ENCODE data around the gene LMAN2. TPM values are rescaled to one million over a fixed set of nuclear protein-coding genes. Genes with fewer than 3 reads are reported as not detected.

LMAN2 gene
- total RNA-seq, 1 donor from 2014 or later: 75.6 TPM

DNA sequence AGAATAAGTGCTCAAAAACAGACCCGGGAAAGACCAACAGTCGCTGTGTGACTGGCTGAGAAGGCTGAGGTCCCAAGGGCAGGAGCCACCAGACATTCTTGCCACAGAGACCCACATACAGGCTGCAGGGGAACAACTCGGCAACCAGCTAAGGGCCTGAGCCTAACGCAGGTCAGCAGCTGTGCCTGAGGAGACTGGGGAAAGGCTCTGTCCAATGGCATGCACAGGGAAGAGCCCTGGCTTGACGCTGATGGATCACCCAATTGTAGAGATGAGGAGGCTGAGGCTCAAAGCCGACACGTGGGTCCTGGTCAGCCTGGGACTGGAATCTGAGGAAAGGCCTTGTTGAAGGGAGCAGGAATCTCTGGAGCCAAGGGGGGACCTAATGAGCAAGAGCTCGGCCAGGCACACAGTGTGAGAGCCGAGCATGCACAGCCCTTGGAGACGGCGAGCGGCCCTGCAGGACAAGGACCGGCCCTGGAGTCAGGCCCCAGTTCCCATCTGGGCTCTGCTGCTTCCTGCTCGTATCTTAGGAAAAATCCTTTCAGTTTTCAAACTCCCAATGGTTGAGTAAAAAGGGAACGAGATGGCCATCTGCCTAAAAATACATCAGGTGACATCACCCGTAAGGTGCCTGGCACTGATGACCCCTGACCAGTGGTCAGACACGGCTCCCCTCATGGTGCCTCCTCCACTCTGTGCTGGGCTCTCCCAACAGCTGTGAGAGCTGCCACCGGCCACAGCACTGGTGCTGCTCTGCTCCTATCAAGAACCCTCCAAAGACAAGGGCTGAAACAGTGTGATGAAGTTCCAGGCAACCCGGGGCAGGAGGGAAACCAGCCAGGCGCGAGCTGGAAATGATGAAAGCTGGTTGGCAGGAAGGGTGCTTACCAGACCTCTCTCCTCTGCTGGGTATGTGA lies 16.4 kb downstream of the LMAN2 start:
- no peak for DNase-seq
- H3K4me1 Mint-ChIP-seq (ENCODE audit: low read depth, unreplicated experiment): peaks cover 22% of the 10 kb centered on the region
- peaks cover 5% of the 10 kb centered on the region for H3K36me3 Mint-ChIP-seq (ENCODE audit: unreplicated experiment)
- no peak overlapping the region for H3K27ac Mint-ChIP-seq (ENCODE audit: unreplicated experiment)
- TF ChIP-seq, protein P1, sequence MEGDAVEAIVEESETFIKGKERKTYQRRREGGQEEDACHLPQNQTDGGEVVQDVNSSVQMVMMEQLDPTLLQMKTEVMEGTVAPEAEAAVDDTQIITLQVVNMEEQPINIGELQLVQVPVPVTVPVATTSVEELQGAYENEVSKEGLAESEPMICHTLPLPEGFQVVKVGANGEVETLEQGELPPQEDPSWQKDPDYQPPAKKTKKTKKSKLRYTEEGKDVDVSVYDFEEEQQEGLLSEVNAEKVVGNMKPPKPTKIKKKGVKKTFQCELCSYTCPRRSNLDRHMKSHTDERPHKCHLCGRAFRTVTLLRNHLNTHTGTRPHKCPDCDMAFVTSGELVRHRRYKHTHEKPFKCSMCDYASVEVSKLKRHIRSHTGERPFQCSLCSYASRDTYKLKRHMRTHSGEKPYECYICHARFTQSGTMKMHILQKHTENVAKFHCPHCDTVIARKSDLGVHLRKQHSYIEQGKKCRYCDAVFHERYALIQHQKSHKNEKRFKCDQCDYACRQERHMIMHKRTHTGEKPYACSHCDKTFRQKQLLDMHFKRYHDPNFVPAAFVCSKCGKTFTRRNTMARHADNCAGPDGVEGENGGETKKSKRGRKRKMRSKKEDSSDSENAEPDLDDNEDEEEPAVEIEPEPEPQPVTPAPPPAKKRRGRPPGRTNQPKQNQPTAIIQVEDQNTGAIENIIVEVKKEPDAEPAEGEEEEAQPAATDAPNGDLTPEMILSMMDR (IDR thresholded peaks at IDR 0.05; ENCODE audit: partially characterized antibody, unreplicated experiment): no peak
- H3K4me3 Mint-ChIP-seq (ENCODE audit: unreplicated experiment): no peak overlapping the region
- H3K9me3 Mint-ChIP-seq (ENCODE audit: unreplicated experiment): peaks cover 9% of the 10 kb centered on the region
- peaks cover 12% of the 10 kb centered on the region for H3K27me3 Mint-ChIP-seq (ENCODE audit: unreplicated experiment)

DNA sequence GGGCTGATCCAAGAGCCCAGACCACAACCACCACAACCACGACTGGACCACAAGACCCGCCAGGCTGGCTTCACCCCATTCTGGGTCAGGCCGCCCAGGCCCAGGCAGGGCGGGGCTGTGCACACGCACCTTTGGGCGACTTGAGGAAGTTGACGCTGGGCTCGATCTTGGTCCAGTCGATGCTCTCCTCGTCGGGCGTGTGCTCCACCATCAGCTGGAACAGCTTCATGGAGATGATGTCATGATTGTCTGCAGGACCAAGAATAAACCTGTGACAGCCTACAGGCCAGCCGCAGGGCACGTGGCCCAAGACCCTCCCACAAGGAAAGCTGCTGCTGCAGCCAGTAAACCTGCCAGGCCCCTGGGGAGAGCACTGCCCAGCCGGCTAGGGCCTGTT lies 17.3 kb downstream of the LMAN2 start:
- TF ChIP-seq, protein P1 (IDR thresholded peaks at IDR 0.05; ENCODE audit: partially characterized antibody, unreplicated experiment): no peak
- H3K27ac Mint-ChIP-seq (ENCODE audit: unreplicated experiment): peak overlapping the region; percentile 68
- H3K36me3 Mint-ChIP-seq (ENCODE audit: unreplicated experiment): peaks cover 5% of the 10 kb centered on the region
- peaks cover 22% of the 10 kb centered on the region for H3K4me1 Mint-ChIP-seq (ENCODE audit: low read depth, unreplicated experiment)
- DNase-seq: no peak
- peak overlapping the region; percentile 59 for H3K4me3 Mint-ChIP-seq (ENCODE audit: unreplicated experiment)
- H3K9me3 Mint-ChIP-seq (ENCODE audit: unreplicated experiment): peaks cover 7% of the 10 kb centered on the region
- peaks cover 12% of the 10 kb centered on the region for H3K27me3 Mint-ChIP-seq (ENCODE audit: unreplicated experiment)

DNA sequence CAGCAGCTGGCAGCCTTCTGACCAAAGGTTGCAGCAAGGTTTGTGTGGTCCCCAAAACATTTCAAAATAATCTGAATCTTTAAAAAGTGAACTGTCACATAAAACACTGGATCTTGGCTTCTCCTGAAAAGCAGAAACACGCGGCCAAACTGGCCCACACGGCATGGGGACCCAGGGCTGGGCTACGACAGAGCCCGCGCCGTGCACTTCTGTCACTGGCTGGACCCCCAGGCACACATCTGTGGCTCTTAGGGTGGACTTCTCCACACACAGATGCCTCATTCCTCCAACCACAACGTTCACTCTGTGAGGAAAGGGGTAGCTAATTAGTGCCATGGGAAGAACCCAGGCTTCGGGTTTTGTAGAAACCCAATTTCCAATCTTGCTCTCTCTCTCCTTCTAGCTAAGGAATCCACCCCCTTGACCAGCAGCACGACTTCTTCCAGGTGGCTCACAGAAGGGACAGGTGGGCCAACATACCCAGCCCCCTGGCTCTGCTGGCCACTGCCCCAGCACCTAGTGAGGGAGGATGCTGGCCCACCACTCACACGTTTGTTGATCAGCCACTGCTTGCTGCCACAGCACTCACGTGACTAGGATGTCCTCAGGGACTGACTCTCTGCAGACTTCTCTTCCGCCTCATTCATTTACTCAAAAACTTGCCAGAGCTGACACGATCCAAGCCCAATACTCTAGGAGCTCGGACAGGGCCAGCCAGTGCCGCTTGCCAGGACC lies 17.9 kb downstream of the LMAN2 start:
- H3K4me1 Mint-ChIP-seq (ENCODE audit: low read depth, unreplicated experiment): peaks cover 22% of the 10 kb centered on the region
- no peak for DNase-seq
- TF ChIP-seq, protein P1 (IDR thresholded peaks at IDR 0.05; ENCODE audit: partially characterized antibody, unreplicated experiment): no peak
- peaks cover 7% of the 10 kb centered on the region for H3K9me3 Mint-ChIP-seq (ENCODE audit: unreplicated experiment)
- H3K36me3 Mint-ChIP-seq (ENCODE audit: unreplicated experiment): peaks cover 5% of the 10 kb centered on the region
- peak overlapping the region; percentile 59 for H3K4me3 Mint-ChIP-seq (ENCODE audit: unreplicated experiment)
- peaks cover 12% of the 10 kb centered on the region for H3K27me3 Mint-ChIP-seq (ENCODE audit: unreplicated experiment)
- H3K27ac Mint-ChIP-seq (ENCODE audit: unreplicated experiment): peak overlapping the region; percentile 68

DNA sequence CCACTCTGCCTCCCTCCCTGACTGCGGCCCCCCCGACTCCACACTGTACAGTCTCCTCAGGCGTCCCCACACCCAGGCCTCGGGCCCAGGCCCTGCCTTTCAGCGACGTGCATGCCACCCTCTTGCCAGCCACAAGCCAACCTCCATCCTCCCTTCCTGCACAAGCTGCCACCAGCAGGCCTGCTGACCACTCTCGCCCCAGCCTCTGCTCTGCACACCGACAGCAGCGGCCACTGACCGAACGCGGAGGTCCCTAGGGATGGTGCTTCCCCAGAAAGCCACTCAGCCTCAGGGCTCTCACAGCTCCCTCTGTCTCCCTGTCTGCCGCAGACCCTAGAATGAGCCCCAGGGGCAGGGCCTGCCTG lies 18.6 kb downstream of the LMAN2 start:
- TF ChIP-seq, protein P1 (IDR thresholded peaks at IDR 0.05; ENCODE audit: partially characterized antibody, unreplicated experiment): no peak
- Mint-ChIP-seq H3K4me1 (ENCODE audit: low read depth, unreplicated experiment) (peaks cover 22% of the 10 kb centered on the region), H3K4me3 (ENCODE audit: unreplicated experiment) (peak overlapping the region; percentile 46), H3K9me3 (ENCODE audit: unreplicated experiment) (peaks cover 7% of the 10 kb centered on the region), H3K36me3 (ENCODE audit: unreplicated experiment) (peaks cover 5% of the 10 kb centered on the region), H3K27ac (ENCODE audit: unreplicated experiment) (peak overlapping the region; percentile 57), H3K27me3 (ENCODE audit: unreplicated experiment) (peaks cover 12% of the 10 kb centered on the region)
- DNase-seq: peak; percentile 77
